Right atrium auricular region (tissue), 2 donors: ENCODE results near the gene SPATA19. TPM values are rescaled to one million over a fixed set of nuclear protein-coding genes. Genes with fewer than 3 reads are reported as not detected.

Experiments
- DNase-seq: peaks from one replicate; pipeline ENCODE4 v3.0.0-alpha.2; 2019; ENCODE audit warnings: low spot score
- H3K27ac ChIP-seq, 2 donors: fragments of 200-600 bp; sonication (generic); 1 replicate in 1 of 2; 2 replicates in 1 of 2; pipeline ENCODE4 v1.5.1; 2016 to 2019
- H3K27me3 ChIP-seq, 2 donors: fragments of 200-600 bp; sonication (generic); one replicate each; pipeline versions ENCODE4 v1.5.1 to v1.6.0; 2017 to 2019
- H3K36me3 ChIP-seq: fragments of 200-600 bp; sonication (generic); one replicate; pipeline ENCODE4 v1.5.1; 2016
- H3K4me1 ChIP-seq, 2 donors: fragments of 200-600 bp; sonication (generic); one replicate each; pipeline versions ENCODE4 v1.5.1 to v1.6.0; 2017 to 2019
- H3K4me3 ChIP-seq, 2 donors: fragments of 200-600 bp; sonication (generic); 1 replicate in 1 of 2; 2 replicates in 1 of 2; pipeline ENCODE4 v1.5.1; 2017 to 2019; ENCODE audit warnings: mild to moderate bottlenecking in 1 of 2, moderate library complexity in 1 of 2
- H3K9me3 ChIP-seq, 2 donors: fragments of 200-600 bp; sonication (generic); one replicate each; pipeline ENCODE4 v1.5.1; 2019
- total RNA-seq, 2 donors: library from RNA; depleted of rRNA; stranded (reverse); fragments of >200 nt; gene quantifications; one replicate each; pipeline ENCODE4 v1.1.0, GENCODE V29; 2016
- TF ChIP-seq, protein P1 (sequence below), 2 donors: fragments of 200-600 bp; sonication (generic); IDR thresholded peaks; one replicate each; pipeline ENCODE4 v1.5.1; 2019; ENCODE audit warnings: antibody characterized with exemption in 2 of 2

SPATA19 gene
- total RNA-seq, 2 donors from 2014 or later, result not detected

GRCh38 chr11:133825666-133826065 is 19.6 kb downstream of the SPATA19 start:
- Histone ChIP-seq H3K27me3 (no peaks in the 10 kb centered on the region), H3K27ac (no peak overlapping the region), H3K4me3 (no peak overlapping the region), H3K9me3 (no peaks in the 10 kb centered on the region), H3K36me3 (no peaks in the 10 kb centered on the region), H3K4me1 (no peaks in the 10 kb centered on the region)
- TF ChIP-seq, protein P1, sequence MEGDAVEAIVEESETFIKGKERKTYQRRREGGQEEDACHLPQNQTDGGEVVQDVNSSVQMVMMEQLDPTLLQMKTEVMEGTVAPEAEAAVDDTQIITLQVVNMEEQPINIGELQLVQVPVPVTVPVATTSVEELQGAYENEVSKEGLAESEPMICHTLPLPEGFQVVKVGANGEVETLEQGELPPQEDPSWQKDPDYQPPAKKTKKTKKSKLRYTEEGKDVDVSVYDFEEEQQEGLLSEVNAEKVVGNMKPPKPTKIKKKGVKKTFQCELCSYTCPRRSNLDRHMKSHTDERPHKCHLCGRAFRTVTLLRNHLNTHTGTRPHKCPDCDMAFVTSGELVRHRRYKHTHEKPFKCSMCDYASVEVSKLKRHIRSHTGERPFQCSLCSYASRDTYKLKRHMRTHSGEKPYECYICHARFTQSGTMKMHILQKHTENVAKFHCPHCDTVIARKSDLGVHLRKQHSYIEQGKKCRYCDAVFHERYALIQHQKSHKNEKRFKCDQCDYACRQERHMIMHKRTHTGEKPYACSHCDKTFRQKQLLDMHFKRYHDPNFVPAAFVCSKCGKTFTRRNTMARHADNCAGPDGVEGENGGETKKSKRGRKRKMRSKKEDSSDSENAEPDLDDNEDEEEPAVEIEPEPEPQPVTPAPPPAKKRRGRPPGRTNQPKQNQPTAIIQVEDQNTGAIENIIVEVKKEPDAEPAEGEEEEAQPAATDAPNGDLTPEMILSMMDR (IDR thresholded peaks at IDR 0.05), result no peak
- DNase-seq, result no peak

DNA sequence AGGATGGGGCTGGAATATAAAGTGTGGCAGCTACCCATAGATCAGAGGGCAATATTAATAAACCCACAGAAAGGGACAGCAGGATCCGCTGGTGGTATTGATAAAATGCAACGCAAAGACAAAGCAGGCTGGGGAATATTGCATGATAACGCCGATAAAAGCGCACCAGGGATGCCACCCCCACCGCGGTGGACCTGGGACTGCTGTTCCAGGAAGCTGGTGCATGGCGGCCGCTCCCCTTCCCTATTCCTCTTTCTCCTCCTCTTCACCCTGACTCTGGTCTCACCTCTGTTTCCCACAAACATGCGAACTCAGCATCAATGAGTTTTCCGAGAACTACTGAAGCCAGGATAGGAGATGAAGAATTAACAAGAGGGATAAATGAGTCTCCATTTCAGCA is 20.2 kb downstream of the SPATA19 start:
- TF ChIP-seq, protein P1 (IDR thresholded peaks at IDR 0.05), result no peak
- H3K9me3 ChIP-seq, result no peaks in the 10 kb centered on the region
- H3K4me3 ChIP-seq, result no peak overlapping the region
- DNase-seq, result peak; percentile 32
- H3K27ac ChIP-seq, result no peak overlapping the region
- H3K36me3 ChIP-seq, result no peaks in the 10 kb centered on the region
- H3K27me3 ChIP-seq, result no peaks in the 10 kb centered on the region
- no peaks in the 10 kb centered on the region for H3K4me1 ChIP-seq

DNA sequence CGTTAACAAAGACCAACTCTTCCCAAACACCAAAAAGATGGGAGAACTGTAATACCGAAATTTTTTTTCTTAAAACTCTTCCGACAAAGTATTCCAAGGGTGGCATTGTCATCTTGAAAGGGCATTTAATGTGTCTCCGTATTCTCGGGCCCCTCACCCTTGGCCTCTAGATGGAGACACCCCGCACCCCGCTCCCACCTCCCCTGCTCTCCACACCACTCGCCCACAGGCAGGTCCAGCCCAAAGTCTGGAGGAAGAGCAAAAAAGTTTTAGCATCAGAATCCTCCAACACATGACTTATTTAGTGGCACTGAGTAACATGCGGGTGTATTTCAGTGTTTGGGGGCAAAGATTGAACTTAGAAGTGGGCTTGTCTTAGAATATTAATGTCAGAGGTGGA is 20.7 kb downstream of the SPATA19 start:
- peak; percentile 26 for DNase-seq
- Histone ChIP-seq H3K4me3 (no peak overlapping the region), H3K36me3 (no peaks in the 10 kb centered on the region), H3K4me1 (no peaks in the 10 kb centered on the region), H3K27me3 (no peaks in the 10 kb centered on the region), H3K27ac (no peak overlapping the region), H3K9me3 (no peaks in the 10 kb centered on the region)
- TF ChIP-seq, protein P1 (IDR thresholded peaks at IDR 0.05), result no peak

GRCh38 chr11:133823614-133824013 is 21.7 kb downstream of the SPATA19 start:
- no peaks in the 10 kb centered on the region for H3K9me3 ChIP-seq
- H3K36me3 ChIP-seq, result no peaks in the 10 kb centered on the region
- H3K27ac ChIP-seq, result no peak overlapping the region
- DNase-seq, result no peak
- no peak overlapping the region for H3K4me3 ChIP-seq
- TF ChIP-seq, protein P1 (IDR thresholded peaks at IDR 0.05), result no peak
- H3K4me1 ChIP-seq, result no peaks in the 10 kb centered on the region
- no peaks in the 10 kb centered on the region for H3K27me3 ChIP-seq

DNA sequence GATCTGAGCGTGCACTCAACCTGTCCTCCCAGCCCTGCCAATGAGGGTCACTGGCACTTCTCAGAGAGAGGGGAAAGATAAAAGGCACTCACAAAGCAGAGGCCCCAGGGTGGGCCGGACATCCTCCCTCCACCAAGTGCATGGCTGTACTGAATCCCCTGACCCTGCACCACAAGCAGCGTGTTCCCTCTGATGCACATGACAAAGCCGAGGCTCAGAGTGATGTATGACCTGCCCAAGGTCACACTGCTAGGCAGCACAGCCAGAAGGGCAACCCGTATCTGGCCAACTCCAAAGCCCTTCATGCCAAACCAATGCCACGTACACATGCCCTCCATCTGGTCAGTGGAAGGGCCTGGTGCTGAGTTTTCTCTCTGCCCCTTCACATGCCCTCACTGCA is 22.1 kb downstream of the SPATA19 start:
- H3K27ac ChIP-seq, result no peak overlapping the region
- TF ChIP-seq, protein P1 (IDR thresholded peaks at IDR 0.05), result no peak
- no peak overlapping the region for H3K4me3 ChIP-seq
- no peaks in the 10 kb centered on the region for H3K9me3 ChIP-seq
- no peaks in the 10 kb centered on the region for H3K36me3 ChIP-seq
- no peaks in the 10 kb centered on the region for H3K27me3 ChIP-seq
- H3K4me1 ChIP-seq, result no peaks in the 10 kb centered on the region
- no peak for DNase-seq

GRCh38 chr11:133821776-133822175 is 23.5 kb downstream of the SPATA19 start:
- Histone ChIP-seq H3K9me3 (no peaks in the 10 kb centered on the region), H3K27ac (no peak overlapping the region), H3K4me1 (no peaks in the 10 kb centered on the region), H3K36me3 (no peaks in the 10 kb centered on the region), H3K4me3 (no peak overlapping the region), H3K27me3 (no peaks in the 10 kb centered on the region)
- TF ChIP-seq, protein P1 (IDR thresholded peaks at IDR 0.05), result peak; percentile 35 to 75
- no peak for DNase-seq
